ENCODE measurements around the gene TLX1.

The TLX1 gene

GRCh38 chr10:101135141-101136006 is 4.3 kb downstream of the TLX1 start:
- Mint-ChIP-seq H3K36me3 (ENCODE audit: low read depth) (no peaks in the 10 kb centered on the region), H3K4me3 (peak overlapping the region; percentile 47), H3K4me1 (peaks cover 47% of the 10 kb centered on the region), H3K27ac (no peak overlapping the region), H3K9me3 (no peaks in the 10 kb centered on the region), H3K27me3 (peaks cover 88% of the 10 kb centered on the region)
- no peak for ATAC-seq
- DNase-seq, result no peak

DNA sequence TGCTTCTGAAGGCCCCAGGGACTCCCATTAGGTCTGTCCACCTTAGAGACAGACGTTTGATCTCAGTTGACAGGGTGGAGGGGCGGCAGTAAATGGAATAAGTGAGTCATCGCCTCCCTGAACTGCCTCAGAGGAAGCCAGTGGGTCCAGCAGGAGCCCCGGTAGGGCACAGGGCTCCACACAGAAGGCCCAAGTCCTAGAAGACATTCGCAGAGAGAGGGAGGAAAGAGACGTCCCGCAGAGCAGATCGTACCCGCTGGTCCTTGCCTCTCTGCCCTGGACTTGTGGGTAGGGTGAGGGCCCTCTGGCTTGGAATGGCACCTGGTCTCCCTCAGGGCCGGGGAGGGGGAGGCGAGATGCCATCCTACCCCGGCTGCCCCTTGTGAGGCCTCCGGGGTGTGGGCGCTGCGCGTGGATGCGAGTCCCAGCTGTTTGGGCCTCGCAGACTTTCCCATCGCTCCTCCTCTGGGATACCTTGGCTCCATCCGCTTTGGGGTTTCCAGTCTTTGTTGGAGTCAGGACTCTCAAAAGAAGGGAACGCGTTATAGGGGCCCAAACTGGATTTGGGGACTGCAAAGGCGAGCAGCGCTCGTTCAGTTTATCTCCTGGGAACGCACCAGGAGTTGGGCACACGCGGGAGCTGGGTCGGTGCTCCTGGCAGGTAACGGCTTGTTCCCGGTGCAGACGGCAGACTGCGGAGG is 5.1 kb downstream of the TLX1 start:
- Mint-ChIP-seq H3K4me3 (no peak overlapping the region), H3K36me3 (ENCODE audit: low read depth) (no peaks in the 10 kb centered on the region), H3K27ac (no peak overlapping the region), H3K27me3 (peaks cover 88% of the 10 kb centered on the region), H3K4me1 (peaks cover 48% of the 10 kb centered on the region), H3K9me3 (no peaks in the 10 kb centered on the region)
- no peak for DNase-seq
- peak; percentile 18 for ATAC-seq

GRCh38 chr10:101136708-101137121 is 5.6 kb downstream of the TLX1 start:
- H3K27me3 Mint-ChIP-seq, result peaks cover 93% of the 10 kb centered on the region
- no peak overlapping the region for H3K4me3 Mint-ChIP-seq
- peaks cover 48% of the 10 kb centered on the region for H3K4me1 Mint-ChIP-seq
- H3K36me3 Mint-ChIP-seq (ENCODE audit: low read depth), result no peaks in the 10 kb centered on the region
- DNase-seq (no peak), ATAC-seq (no peak)
- no peaks in the 10 kb centered on the region for H3K9me3 Mint-ChIP-seq
- H3K27ac Mint-ChIP-seq, result no peak overlapping the region

- no peak overlapping the region for H3K4me3 Mint-ChIP-seq
- no peak for DNase-seq
- no peaks in the 10 kb centered on the region for H3K9me3 Mint-ChIP-seq
- ATAC-seq, result no peak
- H3K4me1 Mint-ChIP-seq, result peaks cover 49% of the 10 kb centered on the region
- H3K27ac Mint-ChIP-seq, result no peak overlapping the region
- H3K27me3 Mint-ChIP-seq, result peaks cover 92% of the 10 kb centered on the region
- H3K36me3 Mint-ChIP-seq (ENCODE audit: low read depth), result no peaks in the 10 kb centered on the region
Measured at GRCh38 chr10:101137271-101137670, 6.2 kb downstream of the TLX1 start.

GRCh38 chr10:101138788-101139420 is 7.8 kb downstream of the TLX1 start:
- Mint-ChIP-seq H3K4me1 (peaks cover 42% of the 10 kb centered on the region), H3K4me3 (no peak overlapping the region), H3K36me3 (ENCODE audit: low read depth) (no peaks in the 10 kb centered on the region), H3K9me3 (no peaks in the 10 kb centered on the region), H3K27ac (no peak overlapping the region), H3K27me3 (peaks cover 94% of the 10 kb centered on the region)
- DNase-seq (no peak), ATAC-seq (no peak)

- no peaks in the 10 kb centered on the region for H3K9me3 Mint-ChIP-seq
- H3K27ac Mint-ChIP-seq, result no peak overlapping the region
- H3K27me3 Mint-ChIP-seq, result peaks cover 94% of the 10 kb centered on the region
- no peaks in the 10 kb centered on the region for H3K36me3 Mint-ChIP-seq (ENCODE audit: low read depth)
- no peak overlapping the region for H3K4me3 Mint-ChIP-seq
- DNase-seq, result no peak
- H3K4me1 Mint-ChIP-seq, result peaks cover 39% of the 10 kb centered on the region
- ATAC-seq, result no peak
Measured at GRCh38 chr10:101139421-101139911, 8.4 kb downstream of the TLX1 start.

DNA sequence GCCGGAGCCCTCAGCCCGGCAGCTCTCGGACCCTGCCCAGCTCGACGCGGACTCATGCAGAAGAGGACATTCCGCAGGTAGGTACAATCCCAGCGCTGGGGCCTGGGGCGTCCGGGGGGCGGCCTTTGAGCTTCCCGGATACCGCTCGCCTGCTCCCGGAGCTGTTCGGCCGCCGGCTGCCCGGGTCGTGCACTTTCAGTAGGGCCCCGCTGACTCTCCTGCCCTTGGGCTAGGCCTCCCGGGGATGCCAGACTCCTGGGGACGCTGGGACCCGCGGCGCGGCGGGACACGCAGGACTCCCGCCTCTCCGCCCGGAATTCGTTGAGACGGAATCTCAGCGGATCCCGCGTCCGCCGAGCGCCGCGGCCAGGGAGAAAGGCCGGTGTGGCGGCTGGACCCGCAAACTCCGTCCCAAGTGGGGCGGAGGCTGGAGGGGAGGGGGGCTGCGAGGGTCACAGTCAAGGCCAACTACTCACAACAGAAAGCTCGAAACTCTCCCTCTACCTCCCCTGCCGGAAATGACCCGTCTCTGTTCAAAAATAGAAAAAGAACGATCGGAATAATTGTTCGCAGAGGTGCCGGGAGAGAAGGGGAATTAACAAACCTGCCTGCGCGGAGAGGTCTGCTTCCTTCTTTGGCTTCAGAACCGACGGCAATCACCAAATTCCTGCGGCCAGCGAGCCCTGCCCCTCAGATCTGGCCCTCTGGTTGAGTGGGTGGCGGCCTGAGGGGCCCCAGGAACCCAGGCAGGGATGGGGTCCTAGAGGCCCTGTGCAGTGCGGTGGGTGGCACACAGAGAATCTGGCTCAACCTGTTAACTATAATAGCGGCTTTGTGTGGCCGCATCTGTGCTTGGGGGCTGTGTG is 9.2 kb downstream of the TLX1 start:
- Mint-ChIP-seq H3K4me3 (no peak overlapping the region), H3K27me3 (peaks cover 94% of the 10 kb centered on the region), H3K9me3 (no peaks in the 10 kb centered on the region), H3K27ac (no peak overlapping the region), H3K36me3 (ENCODE audit: low read depth) (no peaks in the 10 kb centered on the region), H3K4me1 (peaks cover 31% of the 10 kb centered on the region)
- ATAC-seq, result no peak
- no peak for DNase-seq

GRCh38 chr10:101140950-101141615 is 10.0 kb downstream of the TLX1 start:
- Mint-ChIP-seq H3K4me3 (no peak overlapping the region), H3K36me3 (ENCODE audit: low read depth) (no peaks in the 10 kb centered on the region), H3K27ac (no peak overlapping the region), H3K9me3 (no peaks in the 10 kb centered on the region), H3K27me3 (peaks cover 94% of the 10 kb centered on the region), H3K4me1 (peaks cover 23% of the 10 kb centered on the region)
- ATAC-seq (no peak), DNase-seq (no peak)

- peaks cover 88% of the 10 kb centered on the region for H3K27me3 Mint-ChIP-seq
- no peak overlapping the region for H3K27ac Mint-ChIP-seq
- ATAC-seq, result peak; percentile 87
Measured at GRCh38 chr10:101141616-101142532, 10.8 kb downstream of the TLX1 start.

DNA sequence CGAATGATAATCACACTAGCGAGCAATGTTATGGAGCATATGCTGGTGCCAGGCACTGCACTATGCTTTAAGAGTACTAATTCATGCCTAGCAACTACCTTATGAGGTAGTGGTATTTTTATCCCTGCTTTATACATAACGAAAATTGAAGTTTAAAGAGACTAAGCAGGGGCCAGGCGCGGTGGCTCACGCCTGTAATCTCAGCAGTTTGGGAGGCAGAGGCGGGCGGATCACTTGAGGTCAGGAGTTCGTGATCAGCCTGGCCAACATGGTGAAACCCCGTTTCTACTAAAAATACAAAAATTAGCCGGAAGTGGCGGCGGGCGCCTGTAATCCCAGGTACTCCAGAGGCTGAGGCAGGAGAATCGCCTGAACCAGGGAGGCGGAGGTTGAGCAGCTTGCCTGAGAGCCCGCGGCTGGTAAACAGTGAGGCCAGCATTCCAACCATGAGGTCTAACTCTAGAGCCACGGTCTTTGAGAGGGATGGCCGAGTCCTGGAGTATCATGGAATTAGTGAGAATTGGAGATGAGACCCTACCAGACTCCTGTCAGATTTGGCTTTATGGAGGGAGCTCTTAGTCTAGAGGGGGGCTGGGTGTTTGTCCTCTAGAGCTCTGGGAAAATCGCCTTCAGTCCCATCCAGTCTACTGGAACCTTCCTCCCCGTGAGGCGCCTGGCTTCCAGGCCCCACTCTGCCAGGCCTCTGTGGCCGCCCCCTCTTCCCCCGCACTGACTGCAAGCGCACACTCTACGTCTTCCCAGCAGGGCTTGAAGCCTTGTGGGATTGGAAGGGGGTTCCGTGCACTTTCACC is 11.6 kb downstream of the TLX1 start:
- no peak for DNase-seq
- Mint-ChIP-seq H3K36me3 (ENCODE audit: low read depth) (no peaks in the 10 kb centered on the region), H3K4me3 (no peak overlapping the region), H3K4me1 (peaks cover 23% of the 10 kb centered on the region), H3K27ac (no peak overlapping the region), H3K27me3 (peaks cover 88% of the 10 kb centered on the region), H3K9me3 (no peaks in the 10 kb centered on the region)
- no peak for ATAC-seq

More at GRCh38 chr10:101141616-101142532, 10.8 kb downstream of the TLX1 start:
- no peak overlapping the region for H3K4me3 Mint-ChIP-seq
- no peaks in the 10 kb centered on the region for H3K36me3 Mint-ChIP-seq (ENCODE audit: low read depth)
- no peaks in the 10 kb centered on the region for H3K9me3 Mint-ChIP-seq
- peaks cover 23% of the 10 kb centered on the region for H3K4me1 Mint-ChIP-seq
- DNase-seq, result peak; percentile 87

DNA sequence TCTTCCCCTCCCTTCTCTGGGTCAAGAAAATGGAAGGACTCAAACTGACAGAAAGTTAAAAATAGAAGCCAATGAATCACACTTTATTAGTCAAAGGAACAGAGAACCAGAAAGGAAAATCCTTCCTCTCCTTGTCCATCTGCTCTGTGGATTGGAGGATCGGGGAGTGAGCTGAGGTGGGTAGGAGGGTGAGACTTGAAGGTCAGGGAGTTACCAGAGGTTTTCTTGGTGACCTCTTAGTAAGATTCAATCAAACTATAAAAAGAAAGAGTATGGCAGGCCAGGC is 12.2 kb downstream of the TLX1 start:
- no peak overlapping the region for H3K27ac Mint-ChIP-seq
- peaks cover 21% of the 10 kb centered on the region for H3K4me1 Mint-ChIP-seq
- ATAC-seq, result no peak
- H3K4me3 Mint-ChIP-seq, result no peak overlapping the region
- H3K27me3 Mint-ChIP-seq, result peaks cover 87% of the 10 kb centered on the region
- DNase-seq, result no peak
- H3K9me3 Mint-ChIP-seq, result no peaks in the 10 kb centered on the region
- H3K36me3 Mint-ChIP-seq (ENCODE audit: low read depth), result no peaks in the 10 kb centered on the region

GRCh38 chr10:101144053-101144452 is 13.0 kb downstream of the TLX1 start:
- Mint-ChIP-seq H3K27ac (no peak overlapping the region), H3K36me3 (ENCODE audit: low read depth) (no peaks in the 10 kb centered on the region), H3K27me3 (peaks cover 84% of the 10 kb centered on the region), H3K4me1 (peaks cover 17% of the 10 kb centered on the region), H3K4me3 (no peak overlapping the region), H3K9me3 (no peaks in the 10 kb centered on the region)
- no peak for ATAC-seq
- DNase-seq, result no peak

All from activated naive CD8-positive, alpha-beta T cell treated with anti-CD3 and anti-CD28 coated beads, Interleukin-2, amount 50 U/mL, for 24 hours (primary cell).